MV-4-11 (cell line): ENCODE results near the gene MMP10.
A peak's percentile ranks its signal among the peaks of the same experiment; 100 is the strongest.

ENCODE experiments used
- DNase-seq: peaks from one replicate; lab custom pipeline; 2025; lab: John Stamatoyannopoulos, UW

Gene MMP10

DNA sequence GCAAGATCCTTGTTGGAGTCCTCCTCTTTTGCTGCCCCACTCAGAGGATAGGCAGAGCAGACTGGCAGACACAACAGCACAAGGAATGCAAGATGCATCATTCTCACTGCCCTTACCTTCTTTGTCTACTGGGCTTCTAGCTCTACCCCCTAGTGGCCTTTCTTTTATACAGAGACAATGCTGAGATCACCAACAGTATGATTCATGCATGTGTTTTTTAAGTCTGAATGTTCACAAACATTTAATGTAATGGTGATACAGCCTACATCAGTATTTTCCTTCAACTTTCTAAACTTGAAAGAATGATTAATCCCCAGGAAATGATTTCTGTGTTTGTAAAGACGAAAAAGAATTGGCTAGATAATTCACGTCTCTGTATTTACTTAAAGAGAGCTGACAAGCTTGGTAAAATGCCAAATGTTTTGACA, at the start of gene MMP10:
TSS of gene MMP10 (minus strand) at position 138 of the 428 bp plus-strand sequence. CDS start at position 101, 37 bp downstream.
- DNase-seq = peak; percentile 10

DNA sequence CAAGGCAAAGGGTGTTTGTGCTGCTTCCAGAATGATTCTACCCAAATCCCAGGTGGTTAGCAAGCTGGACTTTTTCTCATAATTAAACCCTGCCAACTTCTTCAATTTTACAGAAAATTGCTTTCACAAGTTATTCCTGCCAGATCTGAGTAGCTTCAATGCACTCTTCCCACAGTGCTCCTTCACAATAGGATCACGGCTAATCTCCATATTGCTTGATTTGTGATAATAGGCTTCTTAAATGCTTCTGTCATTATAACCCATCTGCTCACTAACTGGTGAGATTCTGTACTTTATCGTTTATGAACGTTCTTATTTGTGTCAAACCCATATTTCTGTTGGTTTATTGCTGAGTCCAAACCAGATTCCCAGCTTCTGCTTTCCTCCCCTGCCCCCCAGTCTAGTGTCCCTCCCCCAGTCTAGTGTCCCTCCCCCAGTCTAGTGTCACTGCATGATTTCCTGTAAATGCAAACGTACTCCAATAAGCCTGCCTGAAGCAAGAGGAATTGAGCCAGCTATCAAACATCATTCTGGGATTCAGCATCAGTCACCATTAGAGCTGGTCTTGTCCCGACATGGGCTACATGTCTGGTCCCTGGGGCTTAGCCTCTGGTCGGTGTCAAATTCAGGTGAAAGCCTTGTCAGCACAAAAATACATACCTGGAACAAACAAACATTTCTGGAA, 49.0 kb upstream of the MMP10 start:
- no peak for DNase-seq

DNA sequence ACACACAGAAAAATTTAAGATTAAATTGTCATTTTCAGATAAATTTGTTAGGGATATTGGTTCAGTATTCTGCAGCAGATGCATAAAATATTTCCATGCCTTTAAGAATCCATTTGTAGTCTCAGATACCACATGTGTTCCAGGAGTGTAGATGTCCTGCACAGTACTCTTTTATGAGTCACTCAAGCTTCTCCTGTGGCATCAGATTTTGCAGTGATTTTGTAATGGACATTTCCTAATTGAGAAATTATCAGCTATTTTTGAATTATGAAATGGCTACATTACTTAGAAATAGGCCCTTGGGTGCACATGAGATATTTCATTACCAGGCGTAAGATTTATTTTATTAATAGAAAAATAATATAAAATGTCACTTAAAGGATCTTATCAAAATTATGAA, 44.1 kb upstream of the MMP10 start:
- DNase-seq = no peak

DNA sequence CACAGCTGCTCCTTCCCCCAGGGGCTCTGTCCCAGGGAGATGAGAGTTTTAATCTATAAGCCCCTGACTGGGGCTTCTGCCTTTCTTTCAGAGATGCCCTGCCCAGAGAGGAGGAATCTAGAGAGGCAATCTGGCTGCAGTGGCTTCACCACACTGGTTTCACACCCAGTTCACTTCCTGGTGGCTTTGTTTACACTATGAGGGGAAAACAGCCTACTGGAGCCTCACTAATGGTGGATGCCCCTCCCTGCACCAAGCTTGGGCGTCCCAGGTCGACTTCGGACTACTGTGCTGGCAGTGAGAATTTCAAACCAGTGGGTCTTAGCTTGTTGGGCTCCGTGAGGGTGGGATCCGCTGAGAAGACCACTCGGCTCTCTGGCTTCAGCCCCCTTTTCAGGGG, 39.1 kb upstream of the MMP10 start:
- DNase-seq = no peak

DNA sequence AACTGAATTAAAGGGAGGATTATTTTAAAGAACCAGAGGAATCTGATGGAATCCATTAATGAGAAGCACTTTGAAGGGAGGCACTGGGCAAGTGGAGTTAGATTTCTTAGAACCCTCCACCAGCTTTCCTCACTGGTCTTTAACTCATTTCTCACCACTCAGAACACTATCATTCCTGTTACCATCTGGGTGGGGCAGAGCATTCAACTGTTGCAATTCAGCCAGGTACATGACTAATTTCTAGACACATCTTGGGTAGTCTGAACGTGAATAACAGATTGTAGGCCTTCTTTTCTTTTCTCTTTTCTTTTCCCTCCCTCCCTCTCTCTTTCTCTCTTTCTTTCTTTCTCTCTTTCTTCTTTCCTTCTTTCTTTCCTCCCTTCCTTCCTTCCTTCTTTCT, 33.1 kb upstream of the MMP10 start:
- DNase-seq = no peak

DNA sequence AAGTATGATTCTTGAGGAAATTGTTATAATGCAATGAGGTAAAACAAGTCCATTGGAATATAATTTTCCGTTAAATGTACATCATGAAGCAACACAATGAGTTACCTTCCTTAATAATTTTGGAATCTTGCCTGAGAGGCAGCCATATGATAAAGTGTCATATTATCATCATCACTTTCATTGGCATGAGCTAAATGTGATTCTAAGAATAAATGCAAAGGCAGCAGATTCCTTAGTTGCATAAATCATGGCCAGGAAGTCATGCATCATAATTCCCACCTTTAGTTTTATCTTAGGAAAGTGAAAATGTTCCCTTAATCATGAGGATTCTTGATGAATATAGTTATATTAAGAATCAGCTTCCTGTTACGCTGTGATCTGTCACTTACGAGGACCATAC, 31.8 kb upstream of the MMP10 start:
- no peak for DNase-seq

DNA sequence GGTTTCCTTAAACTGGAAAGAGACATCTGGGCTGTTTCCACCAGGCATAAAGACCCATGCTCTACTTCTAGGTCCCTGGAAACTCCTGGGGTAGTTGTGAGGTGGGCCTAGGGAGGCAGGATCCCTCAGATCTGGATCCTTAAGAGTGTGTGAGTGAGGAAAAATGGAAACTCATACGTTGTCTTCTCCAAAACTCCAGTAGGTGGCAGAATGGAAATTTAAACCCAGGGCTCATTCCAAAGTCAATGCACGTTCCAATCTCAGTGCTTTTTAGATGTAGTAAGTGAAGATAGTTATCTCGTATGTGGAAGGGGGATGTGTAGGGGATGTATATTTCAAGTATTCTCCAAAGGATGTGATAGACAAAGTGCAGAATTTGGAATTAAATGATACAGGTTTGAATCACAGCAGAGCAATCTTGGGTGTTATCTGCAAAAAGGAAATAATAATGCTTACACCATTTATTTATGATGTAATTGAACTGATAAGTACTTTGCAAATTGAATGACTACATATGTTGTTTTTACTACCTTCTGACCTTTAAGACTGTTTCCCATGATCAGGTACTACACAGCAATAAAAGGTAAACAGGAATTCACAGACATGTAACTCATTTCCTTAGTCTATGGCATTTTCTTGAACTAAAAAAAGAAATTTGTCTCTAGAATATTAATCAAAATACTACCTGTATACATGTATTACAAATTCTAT, 30.7 kb upstream of the MMP10 start:
- no peak for DNase-seq

DNA sequence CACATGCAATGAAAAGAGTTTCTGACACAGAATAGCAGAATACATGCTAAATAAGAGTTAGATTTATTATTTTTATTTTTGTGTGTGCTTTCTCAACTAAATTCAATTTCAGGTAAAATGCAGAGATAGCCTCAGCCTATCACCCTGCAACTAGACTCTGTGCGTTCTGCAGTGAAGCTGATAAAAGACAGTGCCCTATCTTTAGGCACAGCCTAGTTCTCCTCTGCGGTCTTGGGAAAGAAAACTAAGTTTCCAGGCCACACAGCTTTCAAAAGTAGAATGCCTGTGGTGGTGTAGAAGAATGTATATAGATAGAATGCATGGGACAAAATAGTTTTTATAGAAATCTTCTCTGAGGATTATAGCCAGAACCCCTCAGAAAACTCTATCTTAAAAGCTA, 29.5 kb upstream of the MMP10 start:
- no peak for DNase-seq

DNA sequence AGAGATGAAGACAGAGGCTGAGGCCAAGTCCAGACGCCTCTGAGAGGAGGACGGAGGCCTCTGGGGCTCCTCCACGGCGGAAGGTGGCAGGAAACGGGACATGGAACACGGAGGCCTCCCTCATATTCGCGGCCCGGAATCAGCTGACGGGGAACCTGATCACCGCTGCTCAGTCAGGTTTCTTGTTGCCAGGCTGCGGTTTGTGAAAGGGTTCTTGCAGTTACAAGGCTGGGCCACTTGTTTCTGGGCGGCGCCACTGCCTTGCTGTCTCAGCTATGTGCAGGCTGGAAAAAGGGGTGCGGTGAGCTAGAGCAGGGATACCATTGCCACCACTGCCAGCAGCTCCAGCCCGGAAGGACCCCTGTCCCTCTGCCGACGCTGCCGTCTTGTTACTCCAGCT, 27.5 kb upstream of the MMP10 start:
- no peak for DNase-seq

DNA sequence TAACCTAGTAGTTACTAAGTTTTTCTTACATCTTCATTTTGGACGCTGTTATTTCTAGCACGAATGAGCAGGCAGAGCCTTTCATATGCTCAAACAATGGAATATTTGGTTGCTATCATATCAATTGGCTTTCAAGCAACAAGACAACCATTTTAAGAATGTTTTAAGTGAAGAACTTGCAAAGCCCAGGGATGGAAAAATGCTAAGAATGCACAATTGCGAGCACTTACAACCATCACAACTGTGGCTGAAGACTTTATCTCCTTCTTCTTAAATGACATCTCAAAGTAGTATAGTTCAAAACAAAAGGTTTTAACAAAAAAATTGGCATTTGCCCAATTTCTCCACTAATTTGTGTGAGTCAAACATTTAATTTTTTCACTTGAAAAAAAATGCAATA, 25.9 kb upstream of the MMP10 start:
- DNase-seq = no peak

DNA sequence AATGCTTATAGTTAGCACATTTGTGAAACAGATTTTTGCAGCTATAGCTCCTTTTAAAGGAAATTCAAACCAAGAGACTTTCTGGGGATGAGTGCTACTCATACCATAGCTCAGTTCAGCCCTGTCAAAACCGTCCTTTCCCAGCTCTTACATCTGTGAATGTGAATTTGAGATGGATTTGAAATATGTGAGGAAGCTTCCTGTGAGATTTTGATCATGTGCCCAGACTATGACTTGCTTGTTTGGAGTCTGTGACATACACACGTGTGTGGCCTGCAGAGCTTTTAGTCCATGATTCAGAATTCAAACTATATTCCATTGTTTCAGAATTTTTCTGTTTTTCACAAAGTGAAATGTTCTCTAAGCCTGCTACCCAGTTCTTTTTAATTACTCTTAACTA, 21.9 kb upstream of the MMP10 start:
- no peak for DNase-seq

DNA sequence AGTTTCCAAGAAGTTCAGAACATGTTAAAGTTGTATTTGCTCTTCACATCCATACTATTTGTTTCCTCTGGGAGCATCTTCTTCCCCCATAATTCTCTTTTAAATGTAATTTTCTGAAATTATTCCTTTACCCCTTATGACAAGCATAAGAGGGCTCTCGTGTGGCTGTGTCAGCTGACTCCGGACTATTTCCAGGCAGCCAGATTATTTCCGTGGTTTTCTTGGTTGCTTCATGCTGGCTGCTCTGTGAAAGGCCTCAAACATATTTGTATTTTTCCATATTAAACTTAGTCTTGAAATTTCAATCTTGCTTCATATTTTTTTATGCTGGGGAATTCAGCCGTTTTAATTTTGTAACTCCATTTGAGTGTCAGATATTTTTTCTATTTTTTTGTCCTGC, 20.3 kb upstream of the MMP10 start:
- DNase-seq = no peak

DNA sequence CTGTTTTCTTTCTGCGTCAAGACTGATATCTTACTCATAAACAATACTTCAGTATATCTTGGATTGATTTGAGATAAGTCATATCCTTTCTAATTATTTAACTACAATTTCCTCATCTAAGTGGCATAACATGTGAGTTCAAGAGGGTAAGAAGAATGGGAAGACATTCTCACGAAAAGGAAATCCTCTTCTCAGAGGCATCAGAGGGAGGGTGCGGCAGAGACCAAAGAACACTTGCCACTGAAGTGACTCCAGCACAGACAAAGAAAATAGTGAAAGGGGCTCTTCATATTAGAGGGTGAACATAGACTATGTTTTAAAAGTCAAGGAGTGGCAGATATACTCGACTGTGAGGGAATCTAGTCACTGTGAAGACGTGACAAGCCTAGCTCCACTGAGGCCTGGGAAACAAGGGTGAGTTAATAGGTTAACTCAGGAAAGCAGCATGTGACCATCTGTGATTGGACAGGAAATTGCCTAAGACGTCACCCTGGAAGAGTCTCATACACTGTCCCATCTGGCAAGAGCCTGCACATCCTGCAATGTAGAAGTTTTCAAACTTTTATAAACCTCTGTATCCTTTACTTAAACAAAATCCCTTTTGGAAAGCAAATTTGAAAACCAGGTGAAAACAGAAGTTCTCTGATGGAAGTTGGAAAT, 19.4 kb upstream of the MMP10 start:
- DNase-seq = no peak

DNA sequence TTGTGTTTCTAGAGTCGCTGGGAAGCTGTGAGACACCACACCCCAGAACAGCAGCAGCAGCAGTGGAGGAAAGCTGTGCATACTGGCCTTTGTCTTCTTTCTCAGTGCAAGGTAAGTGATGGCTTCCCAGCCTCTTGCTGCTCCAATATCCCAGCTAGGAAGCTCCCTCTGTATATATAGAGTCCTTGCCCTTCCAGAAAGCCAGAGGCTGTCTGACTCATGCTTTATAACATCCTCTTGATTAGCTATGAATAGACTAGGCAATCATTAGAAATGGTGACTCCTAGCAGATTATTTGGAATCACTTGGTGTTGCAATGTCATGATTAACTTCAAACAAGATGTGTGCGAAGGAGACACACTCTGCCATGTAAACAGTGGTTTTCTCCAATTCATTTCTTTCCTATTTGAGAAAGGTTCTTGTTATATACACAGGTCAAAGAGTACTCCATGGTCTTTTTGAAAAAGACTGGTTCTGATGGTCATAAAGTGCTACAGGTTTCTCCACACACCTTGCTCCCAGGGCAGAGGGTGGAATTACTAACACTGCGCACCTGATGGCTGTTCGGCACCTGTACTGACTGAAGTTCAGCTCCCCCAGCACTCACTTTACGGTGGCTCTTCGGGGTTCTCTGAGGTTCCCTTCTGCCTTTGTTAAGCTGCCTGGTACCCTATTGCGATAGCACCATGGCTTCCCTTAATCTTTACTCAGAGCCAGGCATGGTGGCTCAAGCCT, 17.8 kb upstream of the MMP10 start, which contains the start of gene MMP1:
TSS of gene MMP1 (minus strand) at position 149 of the 735 bp plus-strand sequence. CDS start at position 81, 68 bp downstream.
- no peak for DNase-seq

DNA sequence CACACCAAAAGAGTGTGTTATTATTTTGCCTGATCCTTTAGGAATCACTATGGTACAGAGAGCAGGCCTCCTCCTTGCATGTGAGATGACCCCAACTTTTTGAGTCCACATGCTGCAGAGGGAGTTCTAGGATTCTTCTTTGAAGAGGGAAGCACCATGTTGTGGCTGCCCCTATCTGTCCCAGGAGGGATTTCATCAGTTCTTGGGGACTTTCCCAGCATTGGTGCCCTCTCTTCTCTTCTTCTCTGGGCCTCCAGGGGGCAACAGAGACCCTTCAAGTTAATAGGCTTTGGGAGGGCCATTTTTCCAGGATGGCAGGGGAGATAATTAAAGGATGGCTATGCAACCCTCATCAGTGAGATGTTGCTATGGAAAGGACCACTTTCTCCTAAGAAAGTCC, 14.0 kb upstream of the MMP10 start:
- peak; percentile 35 for DNase-seq

DNA sequence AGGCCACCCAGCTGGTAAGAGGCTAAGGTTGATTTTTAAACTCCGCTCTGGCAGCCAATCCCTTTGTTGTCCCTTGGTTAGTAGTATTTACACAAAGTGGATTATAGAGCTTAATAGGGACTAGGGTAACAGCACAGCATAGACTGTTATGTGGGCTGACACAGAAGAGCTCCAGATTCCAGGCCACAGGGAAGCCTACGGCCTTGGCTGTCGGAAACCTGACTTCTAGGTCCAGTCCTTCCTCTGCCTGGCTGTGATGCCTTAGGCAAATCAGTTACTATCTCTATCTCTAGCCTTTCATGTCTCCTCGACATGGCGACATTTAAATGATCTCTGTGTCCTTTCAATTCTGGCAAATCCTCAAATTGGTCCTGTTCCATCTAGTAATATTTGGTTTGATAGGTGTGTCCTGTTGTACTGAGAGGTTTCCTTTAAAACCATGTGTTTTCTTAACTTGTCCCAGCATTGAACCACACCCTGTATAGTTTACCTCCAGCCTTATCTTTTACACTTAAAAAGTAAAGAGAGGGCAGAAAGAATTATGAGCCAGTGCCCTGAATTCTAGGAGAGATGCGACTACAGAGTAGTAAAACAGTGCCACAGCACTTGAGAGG, 13.4 kb upstream of the MMP10 start:
- DNase-seq = no peak

DNA sequence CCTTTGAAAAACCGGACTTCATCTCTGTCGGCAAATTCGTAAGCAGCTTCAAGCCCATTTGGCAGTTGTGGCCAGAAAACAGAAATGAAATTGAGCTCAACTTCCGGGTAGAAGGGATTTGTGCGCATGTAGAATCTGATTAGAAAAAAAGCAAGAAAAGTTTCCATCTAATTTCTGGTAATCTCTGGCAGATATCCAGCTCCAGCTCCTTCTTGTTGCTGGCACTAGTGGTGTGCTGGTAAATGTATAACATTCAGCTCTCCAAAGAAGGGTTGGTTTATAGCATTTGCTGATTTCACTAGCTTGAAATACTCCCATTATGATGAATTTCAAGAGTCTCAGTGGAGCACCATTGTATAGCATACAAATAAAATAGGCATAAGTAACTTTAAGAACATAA, 12.2 kb upstream of the MMP10 start:
- peak; percentile 35 for DNase-seq

DNA sequence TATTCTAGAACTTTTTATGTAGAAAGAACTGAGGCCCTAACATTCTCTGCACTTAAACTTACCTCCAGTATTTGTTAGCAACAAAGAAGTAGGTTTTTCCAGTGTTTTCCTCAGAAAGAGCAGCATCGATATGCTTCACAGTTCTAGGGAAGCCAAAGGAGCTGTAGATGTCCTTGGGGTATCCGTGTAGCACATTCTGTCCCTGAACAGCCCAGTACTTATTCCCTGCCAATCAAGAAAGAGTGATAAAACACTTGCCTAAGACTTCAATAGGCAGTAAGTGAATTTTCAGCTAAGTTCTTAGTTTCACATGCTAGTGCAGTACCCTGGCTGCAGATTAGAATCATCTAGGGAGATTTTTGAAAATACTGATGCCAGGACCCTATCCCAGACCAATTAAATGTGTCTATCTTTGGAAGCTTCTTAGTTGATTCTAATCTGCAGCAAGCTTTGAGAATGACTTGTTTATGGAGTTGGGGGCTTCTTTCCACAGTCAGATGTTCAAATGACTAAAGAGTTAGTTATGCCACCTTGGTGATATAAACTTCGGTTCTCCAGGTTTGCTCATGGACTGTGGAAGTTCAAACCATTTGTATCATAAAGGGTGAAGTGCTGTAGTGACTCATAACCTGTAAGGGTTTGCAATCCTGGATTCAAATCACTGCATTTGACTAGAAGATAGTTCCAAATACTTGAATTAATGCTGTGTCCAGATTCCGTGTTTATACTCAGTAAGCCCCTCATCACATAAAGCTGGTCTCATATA, 11.0 kb upstream of the MMP10 start:
- no peak for DNase-seq

DNA sequence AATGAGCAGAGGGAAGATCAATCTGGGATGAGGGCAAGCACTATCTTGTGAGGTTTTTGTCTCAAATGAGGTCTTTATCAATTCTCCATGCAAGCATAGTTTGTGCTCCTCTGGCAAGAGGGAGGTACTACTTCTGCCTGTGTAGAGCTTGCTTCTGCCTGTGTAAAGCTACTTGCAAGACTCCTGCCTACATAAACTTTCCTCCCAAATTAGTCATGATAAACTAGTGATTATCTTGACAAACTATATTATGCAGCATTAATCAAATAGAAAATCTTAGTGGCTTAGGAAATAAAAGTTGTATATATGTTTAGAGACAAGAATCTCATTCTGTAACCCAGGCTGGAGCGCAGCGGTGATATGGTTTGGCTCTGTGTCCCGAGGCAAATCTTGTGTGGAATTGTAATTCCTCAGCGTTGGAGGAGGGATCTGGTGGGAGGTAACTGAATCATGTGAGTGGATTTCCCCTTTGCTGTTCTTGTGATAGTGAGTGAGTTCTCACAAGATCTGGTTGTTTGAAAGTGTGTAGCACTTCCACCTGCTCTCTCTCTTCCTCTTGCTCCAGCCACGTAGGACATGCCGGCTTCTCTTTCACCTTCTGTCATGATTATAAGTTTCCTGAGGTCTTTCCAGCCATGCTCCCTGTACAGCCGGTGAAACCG, 8.0 kb upstream of the MMP10 start:
- DNase-seq = no peak

DNA sequence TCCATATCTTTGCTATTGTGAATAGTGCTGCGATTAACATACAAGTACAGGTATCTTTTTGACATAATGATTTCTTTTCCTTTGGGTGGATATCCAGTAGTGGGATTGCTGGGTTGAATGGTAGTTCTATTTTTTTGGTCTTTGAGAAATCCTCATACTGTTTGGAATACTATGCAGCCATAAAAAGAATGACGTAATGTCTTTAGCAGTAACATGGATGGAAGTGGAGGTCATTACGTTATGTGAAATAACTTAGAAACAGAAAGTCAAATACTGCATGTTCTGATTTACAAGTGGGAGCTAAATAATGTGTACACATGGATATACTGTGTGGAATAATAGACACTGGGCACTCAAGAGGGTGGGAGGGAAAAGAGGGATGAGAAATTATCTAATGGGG, 4.0 kb upstream of the MMP10 start:
- no peak for DNase-seq

DNA sequence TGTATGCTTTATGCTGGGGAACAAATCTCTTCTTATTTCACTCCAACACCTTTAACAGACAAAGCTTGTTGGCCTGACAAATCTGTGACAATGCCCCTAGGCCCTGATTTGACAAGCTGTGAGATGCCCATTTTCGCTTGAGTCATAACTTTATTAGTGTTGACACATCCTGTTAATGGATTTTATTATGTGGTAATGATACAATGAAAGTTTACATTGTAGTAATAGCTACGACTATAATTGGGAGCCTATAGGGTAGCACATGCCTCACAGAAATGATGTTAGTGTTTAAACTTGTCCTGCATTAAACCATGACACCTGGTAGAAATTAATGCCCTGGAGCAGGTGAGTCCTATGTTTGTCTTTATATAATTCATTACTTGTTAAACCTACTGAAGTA, 3.3 kb upstream of the MMP10 start:
- no peak for DNase-seq
